ENCODE data around the gene GPHN.

Gene GPHN

DNA sequence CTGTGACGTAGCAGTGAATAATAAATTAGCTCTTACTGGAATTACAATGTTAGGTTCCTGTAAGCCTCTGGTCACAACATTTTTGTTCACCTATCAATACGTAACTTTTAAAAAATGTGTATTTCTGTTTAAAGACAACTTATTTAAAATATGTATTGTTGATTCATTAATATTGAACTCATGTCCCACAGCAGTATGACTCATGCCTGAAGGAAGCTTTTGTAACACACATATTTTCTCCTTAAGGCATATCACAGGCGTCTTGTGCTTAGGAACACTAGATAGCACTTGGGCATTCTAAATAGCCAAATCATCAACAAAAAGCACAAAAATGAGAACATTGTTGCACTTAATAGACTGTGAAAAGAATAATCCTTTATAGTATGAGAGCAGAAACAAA, 92.5 kb downstream of the GPHN start:
- DNase-seq (ENCODE audit: low read depth) = no peak

DNA sequence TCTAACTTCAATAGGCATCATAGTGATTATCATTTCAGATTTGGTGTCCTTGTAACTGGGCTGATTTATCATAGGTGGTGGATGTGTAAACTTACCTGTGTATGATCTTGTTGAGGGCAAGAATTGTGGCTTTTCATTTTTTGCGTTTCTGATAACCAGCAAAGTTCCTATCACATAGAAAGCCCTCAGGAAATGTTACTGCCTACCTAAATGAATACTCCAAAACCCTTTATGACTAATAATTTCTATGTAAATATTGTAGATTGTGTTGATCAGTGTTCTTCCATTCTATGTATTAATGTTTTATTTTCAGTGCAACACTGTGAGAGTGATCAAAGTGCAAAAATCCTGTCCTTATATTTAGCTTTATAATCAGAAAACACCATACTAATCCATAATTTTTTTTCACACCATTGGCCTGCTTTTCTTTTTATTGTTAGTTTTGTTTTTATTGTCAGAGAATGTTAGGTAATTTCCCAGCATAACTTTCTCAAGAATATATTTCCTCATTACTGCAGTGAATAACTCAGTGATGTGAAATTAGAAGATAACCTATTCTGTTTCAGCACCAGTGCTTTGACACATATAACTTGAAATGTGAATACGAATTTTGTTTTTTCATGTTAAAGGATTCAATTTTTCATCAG, 94.1 kb downstream of the GPHN start:
- no peak for DNase-seq (ENCODE audit: low read depth)

DNA sequence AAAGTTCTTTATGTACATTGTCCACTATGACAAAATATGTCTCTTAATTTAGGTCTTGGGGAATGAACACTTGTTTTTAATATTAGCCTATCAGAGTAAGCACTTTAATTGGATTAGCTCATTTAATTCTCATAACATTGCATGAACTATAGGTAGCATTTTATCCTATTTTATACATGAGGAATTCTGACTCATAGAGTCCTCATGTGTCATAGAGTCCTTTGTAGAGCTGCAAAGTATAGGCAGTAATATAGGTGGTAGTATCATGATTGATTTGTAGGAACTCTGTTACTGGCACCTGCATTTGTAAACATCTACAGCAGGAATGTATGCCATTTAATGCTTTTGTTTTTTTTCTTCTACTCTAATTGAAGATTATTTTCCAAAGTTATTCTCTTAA, 96.0 kb downstream of the GPHN start:
- no peak for DNase-seq (ENCODE audit: low read depth)

- no peak for DNase-seq (ENCODE audit: low read depth)
Measured at GRCh38 chr14:66606826-66607225, 98.9 kb downstream of the GPHN start.

DNA sequence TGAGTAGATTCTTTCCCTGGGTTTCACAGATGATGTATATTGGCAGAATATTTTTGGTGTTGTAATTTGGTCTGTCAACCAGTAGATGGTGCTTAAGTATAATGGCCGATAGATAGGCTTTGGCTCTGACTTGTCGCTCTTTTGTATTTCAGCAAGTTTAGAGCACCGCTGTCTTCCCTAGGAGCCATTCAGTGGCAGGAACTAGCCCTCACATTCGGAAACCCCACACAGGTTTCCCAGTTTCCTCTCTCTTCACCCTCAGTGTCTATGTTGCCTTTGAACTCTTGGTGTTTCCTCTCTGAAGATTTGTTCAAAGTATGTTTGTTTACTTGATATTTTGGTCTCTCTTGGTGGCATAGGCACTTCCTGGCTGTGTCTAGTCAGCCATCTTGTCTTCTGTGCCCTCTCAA, 102.2 kb downstream of the GPHN start:
- no peak for DNase-seq (ENCODE audit: low read depth)

- DNase-seq (ENCODE audit: low read depth) = no peak
Measured at GRCh38 chr14:66613344-66613743, 105.4 kb downstream of the GPHN start.

- no peak for DNase-seq (ENCODE audit: low read depth)
Measured at GRCh38 chr14:66619952-66620351, 112.0 kb downstream of the GPHN start.

DNA sequence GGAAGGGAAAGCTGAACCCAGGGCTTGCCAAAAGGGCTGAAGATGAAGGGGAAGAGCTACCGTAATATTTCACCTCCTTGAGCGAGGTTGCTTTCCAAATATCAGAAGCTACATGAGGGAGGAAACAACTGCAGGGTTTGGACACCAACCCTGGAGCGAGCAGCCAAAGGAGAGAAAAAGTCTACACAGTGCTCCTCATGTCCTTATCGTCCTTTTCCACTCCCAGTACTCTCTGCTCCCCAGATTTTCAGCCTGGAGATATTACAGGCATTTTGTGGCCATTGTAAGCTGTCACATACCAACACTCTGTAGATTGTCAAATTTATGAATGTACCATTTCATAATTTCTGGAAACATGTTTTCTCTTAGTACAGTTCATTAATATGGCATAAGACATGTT, 115.9 kb downstream of the GPHN start:
- no peak for DNase-seq (ENCODE audit: low read depth)

- DNase-seq (ENCODE audit: low read depth) = no peak
Measured at GRCh38 chr14:66624336-66624937, 116.5 kb downstream of the GPHN start.

DNA sequence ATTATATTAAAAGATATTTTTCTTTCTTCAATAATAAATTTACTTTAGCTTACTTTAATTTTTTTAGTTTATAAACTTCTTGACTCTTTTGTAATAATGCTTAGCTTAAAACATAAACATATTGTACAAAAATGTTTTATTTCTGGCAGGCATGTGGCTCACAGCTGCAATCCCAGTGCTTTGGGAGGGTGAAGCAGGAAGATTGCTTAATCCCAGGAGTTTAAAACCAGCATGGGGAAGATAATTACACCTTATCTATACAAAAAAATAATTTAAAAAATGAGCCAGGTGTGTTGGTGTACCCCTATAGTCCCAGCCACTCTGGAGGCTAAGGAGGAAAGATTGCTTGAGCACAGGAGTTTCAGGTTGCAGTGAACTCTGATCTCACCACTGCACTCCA, 120.7 kb downstream of the GPHN start:
- no peak for DNase-seq (ENCODE audit: low read depth)

DNA sequence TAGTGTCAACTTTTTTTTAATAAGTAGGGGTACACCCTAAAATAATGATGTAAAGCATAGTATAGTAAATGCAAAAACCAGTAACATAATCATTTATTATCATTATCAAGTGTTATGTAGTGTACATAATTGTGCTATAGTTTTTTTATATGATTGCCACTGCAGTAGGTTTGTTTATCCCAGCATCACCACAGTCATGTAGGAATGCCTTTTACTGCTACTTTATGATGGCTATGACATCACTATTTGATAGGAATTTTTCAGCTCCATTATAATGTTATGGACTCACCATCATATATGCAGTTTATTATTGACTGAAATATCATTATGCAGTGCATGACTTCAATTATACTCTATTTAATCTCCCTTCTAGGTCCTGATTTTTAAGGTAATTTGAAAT, 121.6 kb downstream of the GPHN start:
- DNase-seq (ENCODE audit: low read depth) = no peak

- DNase-seq (ENCODE audit: low read depth) = no peak
Measured at GRCh38 chr14:66634876-66635275, 126.9 kb downstream of the GPHN start.

DNA sequence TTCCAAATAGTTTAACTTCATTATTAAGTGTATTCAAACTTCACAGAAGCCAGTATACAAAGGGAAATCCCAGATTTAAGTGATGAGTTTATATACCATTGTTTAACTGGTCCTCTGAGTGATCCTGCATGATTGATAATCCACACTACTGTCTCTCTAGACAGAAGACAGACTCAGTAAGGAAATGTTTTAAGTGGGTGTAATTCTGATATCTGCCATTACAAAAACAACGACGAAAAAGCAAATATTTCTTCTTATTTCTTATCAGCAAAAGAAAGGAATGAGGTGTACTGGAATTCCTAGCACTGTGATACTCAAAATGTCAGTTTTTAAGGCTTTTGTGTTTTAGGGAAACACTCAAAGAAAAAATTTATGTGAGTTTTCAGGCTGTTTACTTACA, 127.5 kb downstream of the GPHN start:
- no peak for DNase-seq (ENCODE audit: low read depth)

DNA sequence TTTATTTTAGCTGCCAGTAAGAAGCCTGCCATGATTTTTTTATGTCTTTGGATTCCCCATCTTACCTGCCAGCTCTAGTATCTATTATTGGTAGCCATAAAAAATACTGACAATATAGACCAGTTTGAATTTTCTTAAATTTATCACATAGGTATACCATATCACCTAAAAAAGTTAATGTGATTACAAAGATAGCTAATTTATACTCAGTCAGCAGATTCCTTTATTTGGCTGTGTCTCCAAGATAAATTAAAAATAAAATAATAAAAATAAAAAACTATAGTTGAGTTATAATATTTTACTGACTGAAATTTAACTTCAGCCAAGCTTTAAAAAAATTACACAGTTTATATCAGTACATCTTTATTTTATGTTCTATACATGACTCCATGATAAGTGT, 128.3 kb downstream of the GPHN start:
- no peak for DNase-seq (ENCODE audit: low read depth)

GRCh38 chr14:66638689-66639088, 130.7 kb downstream of the GPHN start:
- no peak for DNase-seq (ENCODE audit: low read depth)

GRCh38 chr14:66641861-66642635, 134.1 kb downstream of the GPHN start:
- DNase-seq (ENCODE audit: low read depth) = no peak

- DNase-seq (ENCODE audit: low read depth) = no peak
Measured at GRCh38 chr14:66643344-66643743, 135.4 kb downstream of the GPHN start.

- no peak for DNase-seq (ENCODE audit: low read depth)
Measured at GRCh38 chr14:66645716-66646115, 137.8 kb downstream of the GPHN start.

DNA sequence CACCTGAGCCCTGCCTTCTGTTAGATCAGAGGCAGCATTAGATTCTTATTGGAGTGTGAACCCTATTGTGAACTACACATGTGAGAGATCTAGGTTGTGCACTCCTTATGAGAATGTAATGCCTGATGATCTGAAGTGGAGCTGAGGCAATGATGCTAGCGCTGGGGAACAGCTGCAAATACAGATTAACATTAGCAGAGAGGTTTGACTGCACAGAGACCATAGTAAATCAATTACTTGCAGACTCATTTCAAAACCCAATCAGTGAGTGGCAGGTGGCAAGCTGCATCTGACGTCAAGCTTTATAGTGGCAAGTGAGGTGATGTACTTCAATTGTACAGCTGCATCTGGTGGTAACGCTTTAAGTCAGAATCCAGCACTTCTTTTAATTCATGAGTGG, 141.6 kb downstream of the GPHN start:
- no peak for DNase-seq (ENCODE audit: low read depth)

DNA sequence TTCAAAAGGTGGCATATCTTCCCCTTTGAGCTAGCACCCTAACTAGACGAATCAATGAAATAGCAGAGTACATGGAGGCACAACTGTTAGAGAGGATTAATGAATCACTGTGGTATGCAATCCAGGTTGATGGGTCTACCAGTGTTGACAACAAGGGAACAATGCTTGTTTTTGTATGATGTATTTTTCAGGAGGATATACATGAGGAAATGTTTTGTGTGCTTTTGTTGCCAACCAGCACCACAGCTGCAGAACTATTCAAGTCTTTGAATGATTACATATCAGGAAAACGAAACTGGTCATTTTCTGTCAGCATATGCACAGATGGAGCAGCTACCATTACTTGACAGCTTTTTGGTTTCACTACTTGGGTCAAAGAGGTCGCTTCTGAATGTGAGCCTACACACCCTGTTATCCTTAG, 142.6 kb downstream of the GPHN start:
- no peak for DNase-seq (ENCODE audit: low read depth)

GRCh38 chr14:66651536-66652220, 143.7 kb downstream of the GPHN start:
- DNase-seq (ENCODE audit: low read depth) = no peak

GRCh38 chr14:66652525-66653106, 144.7 kb downstream of the GPHN start:
- no peak for DNase-seq (ENCODE audit: low read depth)

Data from HS-27A (cell line).